Lung (tissue), 12 donors: ENCODE measurements around the gene FBXO46. TPM values are rescaled to one million over a fixed set of nuclear protein-coding genes. Genes with fewer than 3 reads are reported as not detected.

Experiments
- ATAC-seq: fragments of 200-7000 bp; cut with Tn5 transposase; one replicate; pipeline ENCODE4 v1.9.1; 2020; ENCODE audit warnings: moderate number of reproducible peaks; ENCODE audit not compliant: insufficient read depth, low FRiP score
- DNase-seq, 3 donors: peaks; one replicate each; pipeline ENCODE4 v3.0.0-alpha.2; 2013 to 2017
- H3K27ac ChIP-seq, 2 donors: one replicate each; pipeline ENCODE4 v1.5.1; 2013; ENCODE audit warnings: mild to moderate bottlenecking in 2 of 2, moderate library complexity in 2 of 2, control low read depth in 1 of 2, inconsistent platforms in 1 of 2, low read depth in 1 of 2, low read length in 1 of 2
- H3K27me3 ChIP-seq, 3 donors: one replicate each; pipeline ENCODE4 v1.5.1; 2013; ENCODE audit warnings: low read length in 2 of 3; ENCODE audit not compliant: control insufficient read depth in 3 of 3, insufficient read depth in 3 of 3
- H3K36me3 ChIP-seq, 4 donors: one replicate each; pipeline ENCODE4 v1.5.1; 2013; ENCODE audit warnings: low read length in 4 of 4, mild to moderate bottlenecking in 1 of 4, moderate library complexity in 1 of 4; ENCODE audit not compliant: control insufficient read depth in 4 of 4, insufficient read depth in 4 of 4
- H3K4me1 ChIP-seq, 5 donors: one replicate each; pipeline ENCODE4 v1.5.1; 2013; ENCODE audit warnings: low read length in 5 of 5, mild to moderate bottlenecking in 2 of 5, moderate library complexity in 1 of 5; ENCODE audit not compliant: control insufficient read depth in 5 of 5, insufficient read depth in 5 of 5
- H3K4me3 ChIP-seq: one replicate; pipeline ENCODE4 v1.5.1; 2013; ENCODE audit warnings: mild to moderate bottlenecking, control low read depth, moderate library complexity
- H3K9ac ChIP-seq, 2 donors: one replicate each; pipeline ENCODE4 v1.5.1; 2013; ENCODE audit warnings: low read length in 2 of 2, control low read depth in 1 of 2; ENCODE audit not compliant: insufficient read depth in 1 of 2
- H3K9me3 ChIP-seq, 4 donors: one replicate each; pipeline ENCODE4 v1.5.1; 2013; ENCODE audit warnings: low read length in 3 of 4, mild to moderate bottlenecking in 1 of 4, moderate library complexity in 1 of 4; ENCODE audit not compliant: control insufficient read depth in 4 of 4, insufficient read depth in 3 of 4
- CTCF ChIP-seq: IDR thresholded peaks from 2 replicates; pipeline ENCODE4 v1.5.1; 2012; ENCODE audit warnings: mild to moderate bottlenecking; ENCODE audit errors: control extremely low read depth, extremely low read depth
- WGBS, 2 donors: extraction: QIAGEN DNeasy Blood & Tissue Kit; methylation state at CpG; one replicate each; pipeline ENCODE4 v1.1.7; 2013; 5-methylcytosine and 5-hydroxymethylcytosine counted together
- polyA plus RNA-seq, 2 donors: library from polyadenylated mRNA; stranded (reverse); fragments of 200-250 nt; gene quantifications; one replicate each; pipeline ENCODE4 v1.2.1, GENCODE V29; 2013
- total RNA-seq, 2 donors: library from RNA; depleted of rRNA in 1 of 2; stranded (reverse); fragments of >200 nt in 1 of 2; gene quantifications; one replicate each; pipeline ENCODE4 v1.2.1, GENCODE V29; 2014 to 2021
- donor health status: control.
- donor health status: control.
- donor health status: Bipolar disorder and iron deficiency.
- donor health status: healthy.
- donor health status: DM: yes; HTN: yes; CAD: no.

Gene FBXO46
- total and polyA plus RNA-seq, 4 donors, result 7.6 to 19.0 (median 9.7) TPM

GRCh38 chr19:45715139-45715538 is 15.6 kb downstream of the FBXO46 start:
- ATAC-seq (no peak), DNase-seq (no peak)
- H3K4me3 ChIP-seq, result no peak overlapping the region
- H3K27ac ChIP-seq, result no peak overlapping the region
- no peak for TF ChIP-seq CTCF
- H3K9me3 ChIP-seq, result no peaks in the 10 kb centered on the region
- H3K36me3 ChIP-seq, result peaks cover 0 to 21% (median 4%) of the 10 kb centered on the region in 4 donors
- H3K27me3 ChIP-seq, result no peaks in the 10 kb centered on the region
- peaks cover 0 to 15% (median 6%) of the 10 kb centered on the region in 5 donors for H3K4me1 ChIP-seq
- WGBS, 2 donors, result 97% methylated on average over 3 of the region's 3 CpGs
- H3K9ac ChIP-seq, result no peak overlapping the region

GRCh38 chr19:45713141-45713540 is 17.6 kb downstream of the FBXO46 start:
- Histone ChIP-seq H3K4me3 (no peak overlapping the region), H3K27ac (no peak overlapping the region), H3K4me1 (peaks cover 0 to 14% (median 6%) of the 10 kb centered on the region in 5 donors), H3K36me3 (peaks cover 0 to 21% (median 4%) of the 10 kb centered on the region in 4 donors), H3K9ac (no peak overlapping the region), H3K9me3 (no peaks in the 10 kb centered on the region), H3K27me3 (no peaks in the 10 kb centered on the region)
- no peak for ATAC-seq
- WGBS, 2 donors, result 92 to 96% methylated on average over 15 of the region's 15 CpGs
- no peak for DNase-seq
- no peak for TF ChIP-seq CTCF

- H3K9ac ChIP-seq, result no peak overlapping the region
- DNase-seq, result no peak
- peaks cover 0 to 21% (median 4%) of the 10 kb centered on the region in 4 donors for H3K36me3 ChIP-seq
- WGBS, 2 donors, result 95 to 99% methylated on average over 23 to 25 of the region's 25 CpGs
- no peak for ATAC-seq
- H3K4me3 ChIP-seq, result no peak overlapping the region
- TF ChIP-seq CTCF, result no peak
- H3K27ac ChIP-seq, result no peak overlapping the region
- no peaks in the 10 kb centered on the region for H3K27me3 ChIP-seq
- no peaks in the 10 kb centered on the region for H3K9me3 ChIP-seq
- H3K4me1 ChIP-seq, result peaks cover 0 to 9% (median 4%) of the 10 kb centered on the region in 5 donors
Observed at GRCh38 chr19:45712699-45713067, 18.0 kb downstream of the FBXO46 start.
